ENCODE measurements around the gene TCF4.

Gene TCF4

DNA sequence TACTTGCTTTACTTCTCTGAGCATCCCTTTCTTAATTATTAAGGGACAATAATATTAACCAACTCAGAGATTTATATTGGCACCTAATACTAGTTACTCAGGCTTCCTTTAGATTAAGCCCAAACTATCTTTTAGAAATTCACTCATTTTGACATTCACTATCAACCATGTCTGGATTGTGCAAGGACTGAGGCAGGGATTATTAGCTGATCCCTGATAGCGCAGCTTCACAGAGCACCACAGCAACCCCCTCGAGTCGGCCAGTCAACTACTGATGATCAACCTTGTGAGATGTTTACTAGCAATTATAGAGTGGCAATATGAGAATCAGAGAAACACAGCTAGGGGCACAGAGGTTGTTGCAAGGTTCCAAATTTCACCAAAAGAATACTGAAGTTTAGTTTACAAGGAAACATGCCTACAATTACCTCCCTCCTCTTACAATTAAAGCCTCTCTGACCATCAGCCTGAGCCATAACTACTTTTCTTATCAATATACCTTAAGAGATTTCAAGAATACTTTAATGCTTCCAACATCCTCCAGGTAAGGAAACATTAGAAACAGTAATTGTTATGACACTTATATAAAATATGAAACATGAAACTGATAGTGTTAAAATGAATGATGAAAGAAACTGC is 191.6 kb downstream of the TCF4 start:
- in situ Hi-C loops (cut with MboI; ENCODE audit: low sequenced_read_pairs), result loop anchor here (25.0 kb wide), 1 partner anchor 1166 kb away; no protein-coding TSS in a partner anchor

DNA sequence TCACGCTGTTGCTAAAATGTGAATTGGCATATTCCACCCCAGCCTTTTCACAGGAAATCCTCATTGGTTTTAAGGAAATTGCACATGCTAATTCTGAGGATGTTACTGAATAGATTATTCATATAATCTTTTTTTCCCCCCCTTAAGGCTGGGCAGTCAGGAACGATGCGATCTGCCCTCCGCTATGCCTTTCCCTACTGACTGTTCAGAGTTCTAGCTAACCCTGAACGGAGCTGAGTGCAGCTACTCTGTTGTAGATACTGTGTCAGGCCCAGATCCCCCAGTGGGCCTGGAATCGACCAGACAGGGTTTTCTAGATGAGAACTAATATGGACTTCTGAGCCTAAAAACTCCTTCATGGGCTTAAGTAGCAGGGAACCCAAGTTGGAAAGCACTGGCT is 192.2 kb downstream of the TCF4 start:
- in situ Hi-C loops (cut with MboI; ENCODE audit: low sequenced_read_pairs), result loop anchor here (25.0 kb wide), 1 partner anchor 1167 kb away; no protein-coding TSS in a partner anchor

- in situ Hi-C loops (cut with MboI; ENCODE audit: low sequenced_read_pairs), result loop anchor here (25.0 kb wide), 1 partner anchor 1171 kb away; no protein-coding TSS in a partner anchor
Observed at GRCh38 chr18:55390898-55391297, 197.1 kb downstream of the TCF4 start.

- in situ Hi-C loops (cut with MboI; ENCODE audit: low sequenced_read_pairs), result loop anchor here (25.0 kb wide), 1 partner anchor 1175 kb away; no protein-coding TSS in a partner anchor
Observed at GRCh38 chr18:55387139-55387984, 200.6 kb downstream of the TCF4 start.

DNA sequence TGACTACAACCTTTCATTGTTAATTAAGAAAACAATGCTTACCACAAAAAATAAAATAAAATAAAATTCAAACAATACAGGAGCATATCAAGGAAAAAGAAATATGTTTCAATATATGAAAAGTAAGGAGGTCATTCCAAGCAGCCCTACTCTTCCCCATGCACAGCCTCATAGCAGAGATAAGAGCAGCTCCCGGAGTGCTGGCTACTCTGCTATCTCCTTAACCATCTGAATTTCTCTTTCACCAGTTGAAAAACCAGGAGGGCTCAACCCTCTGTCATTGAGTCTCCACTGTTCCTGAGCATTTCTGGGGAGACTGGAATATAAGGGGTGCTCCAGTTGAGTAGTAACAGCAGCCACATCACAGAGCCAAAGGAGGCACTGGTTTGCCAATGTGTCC is 201.4 kb downstream of the TCF4 start:
- in situ Hi-C loops (cut with MboI; ENCODE audit: low sequenced_read_pairs), result loop anchor here (25.0 kb wide), 1 partner anchor 1176 kb away; no protein-coding TSS in a partner anchor

DNA sequence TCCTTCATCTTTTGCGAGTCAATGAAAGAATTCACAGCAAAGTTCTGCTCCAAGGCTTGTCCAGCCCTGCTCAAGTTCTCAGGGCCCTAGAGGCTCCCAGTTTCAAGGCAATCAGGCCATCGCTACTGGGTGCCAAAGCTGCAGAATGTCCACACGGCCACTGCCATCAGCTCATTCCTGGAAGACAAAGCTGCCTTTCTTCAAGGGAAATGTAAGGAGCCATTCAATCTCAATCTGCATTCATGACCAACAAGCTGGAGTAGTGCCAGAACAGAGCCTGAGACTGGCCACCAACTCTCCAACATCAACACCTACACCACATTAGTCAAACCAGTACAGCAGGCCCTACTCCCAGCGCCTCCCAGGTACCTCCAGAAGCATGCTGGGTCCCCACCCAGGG is 202.2 kb downstream of the TCF4 start:
- in situ Hi-C loops (cut with MboI; ENCODE audit: low sequenced_read_pairs), result loop anchor here (25.0 kb wide), 1 partner anchor 1177 kb away; no protein-coding TSS in a partner anchor

DNA sequence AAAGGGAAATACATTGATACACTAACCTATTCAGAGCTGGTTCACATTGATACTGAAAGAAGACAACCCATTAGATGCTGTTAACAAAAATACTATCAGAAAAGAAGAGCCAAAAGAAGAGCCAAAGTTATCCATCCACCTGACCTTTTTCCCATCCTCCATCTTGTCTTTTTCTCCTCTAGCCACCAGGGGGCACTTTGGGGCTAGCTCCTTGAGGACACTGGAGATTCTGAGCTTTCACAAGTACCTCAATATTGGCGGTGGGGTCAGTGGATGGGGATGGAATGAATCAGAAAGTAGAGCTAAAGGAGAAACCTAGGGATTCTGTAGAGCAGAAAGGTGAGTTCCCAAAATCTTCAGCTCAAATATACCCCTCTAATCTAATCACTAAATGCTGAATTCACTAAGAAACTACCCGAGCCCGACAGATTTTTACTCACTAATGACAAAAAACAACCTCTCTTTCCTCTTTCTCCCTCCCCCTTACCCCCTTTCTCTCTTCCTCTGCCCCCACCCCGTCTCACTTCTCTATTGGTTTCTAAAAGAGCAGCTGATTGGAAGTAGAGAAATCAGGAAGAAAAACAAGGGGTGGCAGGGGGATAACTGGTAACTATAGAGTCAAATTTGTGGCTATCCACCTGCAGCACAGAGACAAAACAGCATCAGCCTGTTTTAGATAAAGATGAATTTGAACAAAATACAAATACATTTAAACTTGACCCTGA is 203.3 kb downstream of the TCF4 start:
- in situ Hi-C loops (cut with MboI; ENCODE audit: low sequenced_read_pairs), result loop anchor here (25.0 kb wide), 1 partner anchor 1178 kb away; no protein-coding TSS in a partner anchor

GRCh38 chr18:55384115-55384514 is 203.9 kb downstream of the TCF4 start:
- in situ Hi-C loops (cut with MboI; ENCODE audit: low sequenced_read_pairs), result loop anchor here (25.0 kb wide), 1 partner anchor 1178 kb away; no protein-coding TSS in a partner anchor

- in situ Hi-C loops (cut with MboI; ENCODE audit: low sequenced_read_pairs), result loop anchor here (25.0 kb wide), 1 partner anchor 1180 kb away; no protein-coding TSS in a partner anchor
Observed at GRCh38 chr18:55382277-55382805, 205.7 kb downstream of the TCF4 start.

GRCh38 chr18:55381277-55381676 is 206.7 kb downstream of the TCF4 start:
- in situ Hi-C loops (cut with MboI; ENCODE audit: low sequenced_read_pairs), result loop anchor here (25.0 kb wide), 1 partner anchor 1181 kb away; no protein-coding TSS in a partner anchor

- in situ Hi-C loops (cut with MboI; ENCODE audit: low sequenced_read_pairs), result loop anchor here (25.0 kb wide), 1 partner anchor 1182 kb away; no protein-coding TSS in a partner anchor
Observed at GRCh38 chr18:55380589-55380988, 207.4 kb downstream of the TCF4 start.

DNA sequence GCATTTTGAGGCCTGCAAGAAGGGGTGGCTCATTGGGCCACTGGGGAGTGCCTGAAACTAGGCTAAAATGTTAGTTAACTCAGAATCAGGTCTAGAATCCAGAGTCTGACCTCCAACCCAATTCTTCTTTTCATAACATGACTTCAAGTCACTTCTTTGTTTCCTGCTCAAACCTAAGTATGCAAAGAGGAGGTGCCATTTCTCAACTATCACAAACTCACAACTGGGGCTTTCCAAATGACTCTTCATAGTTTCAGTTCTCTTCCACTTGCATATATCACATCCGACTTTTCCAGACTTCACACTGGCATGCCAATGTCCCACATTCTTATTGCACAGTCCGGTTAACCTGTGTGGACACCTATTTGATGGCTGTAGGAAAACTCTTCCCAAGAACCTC is 211.6 kb downstream of the TCF4 start:
- in situ Hi-C loops (cut with MboI; ENCODE audit: low sequenced_read_pairs), result loop anchor here (25.0 kb wide), 1 partner anchor 1186 kb away; no protein-coding TSS in a partner anchor

GRCh38 chr18:55375930-55376329 is 212.1 kb downstream of the TCF4 start:
- in situ Hi-C loops (cut with MboI; ENCODE audit: low sequenced_read_pairs), result loop anchor here (25.0 kb wide), 1 partner anchor 1186 kb away; no protein-coding TSS in a partner anchor

DNA sequence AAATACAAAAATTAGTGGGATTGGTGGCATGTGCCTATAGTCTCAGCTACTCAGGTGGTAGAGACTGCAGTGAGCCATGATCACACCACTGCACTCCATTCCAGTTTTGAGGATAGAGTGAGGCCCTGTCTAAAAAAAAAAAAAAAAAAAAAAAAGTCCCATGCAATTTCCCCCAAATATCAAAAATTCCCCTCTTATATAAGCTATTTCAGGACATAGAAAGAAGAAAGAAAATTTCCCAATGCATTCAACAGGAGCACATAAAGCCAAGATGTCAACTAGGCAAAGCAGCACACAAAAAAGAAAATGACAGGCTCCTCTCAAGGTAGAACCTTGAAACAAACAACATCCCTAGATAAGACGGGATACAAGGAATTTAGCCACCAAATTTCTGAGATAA is 213.3 kb downstream of the TCF4 start:
- in situ Hi-C loops (cut with MboI; ENCODE audit: low sequenced_read_pairs), result loop anchor here (25.0 kb wide), 1 partner anchor 1188 kb away; no protein-coding TSS in a partner anchor

GRCh38 chr18:55372209-55372608 is 215.8 kb downstream of the TCF4 start:
- in situ Hi-C loops (cut with MboI; ENCODE audit: low sequenced_read_pairs), result no loop called here

- in situ Hi-C loops (cut with MboI; ENCODE audit: low sequenced_read_pairs), result no loop called here
Observed at GRCh38 chr18:55370936-55371335, 217.1 kb downstream of the TCF4 start.

GRCh38 chr18:55369346-55369745 is 218.6 kb downstream of the TCF4 start:
- in situ Hi-C loops (cut with MboI; ENCODE audit: low sequenced_read_pairs), result no loop called here

DNA sequence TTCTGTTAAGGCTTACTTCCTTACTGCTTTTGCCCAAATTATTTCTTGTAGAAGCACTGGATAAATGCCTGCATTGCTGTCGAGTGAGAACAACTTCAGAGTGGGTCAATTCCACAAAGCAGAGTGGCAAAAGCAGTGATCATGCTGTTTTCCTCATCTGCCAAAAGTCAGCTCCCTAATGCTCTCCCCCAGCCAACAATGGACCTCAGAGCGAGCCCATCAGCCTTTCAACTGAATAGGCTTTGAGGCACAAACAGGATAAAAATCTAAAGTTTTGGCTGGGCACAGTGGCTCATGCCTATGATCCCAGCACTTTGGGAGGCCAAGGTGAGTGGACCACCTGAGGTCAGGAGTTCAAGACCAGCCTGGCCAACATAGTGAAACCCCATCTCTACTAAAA is 222.7 kb downstream of the TCF4 start:
- in situ Hi-C loops (cut with MboI; ENCODE audit: low sequenced_read_pairs), result no loop called here

GRCh38 chr18:55362303-55362702 is 225.7 kb downstream of the TCF4 start:
- in situ Hi-C loops (cut with MboI; ENCODE audit: low sequenced_read_pairs), result no loop called here

DNA sequence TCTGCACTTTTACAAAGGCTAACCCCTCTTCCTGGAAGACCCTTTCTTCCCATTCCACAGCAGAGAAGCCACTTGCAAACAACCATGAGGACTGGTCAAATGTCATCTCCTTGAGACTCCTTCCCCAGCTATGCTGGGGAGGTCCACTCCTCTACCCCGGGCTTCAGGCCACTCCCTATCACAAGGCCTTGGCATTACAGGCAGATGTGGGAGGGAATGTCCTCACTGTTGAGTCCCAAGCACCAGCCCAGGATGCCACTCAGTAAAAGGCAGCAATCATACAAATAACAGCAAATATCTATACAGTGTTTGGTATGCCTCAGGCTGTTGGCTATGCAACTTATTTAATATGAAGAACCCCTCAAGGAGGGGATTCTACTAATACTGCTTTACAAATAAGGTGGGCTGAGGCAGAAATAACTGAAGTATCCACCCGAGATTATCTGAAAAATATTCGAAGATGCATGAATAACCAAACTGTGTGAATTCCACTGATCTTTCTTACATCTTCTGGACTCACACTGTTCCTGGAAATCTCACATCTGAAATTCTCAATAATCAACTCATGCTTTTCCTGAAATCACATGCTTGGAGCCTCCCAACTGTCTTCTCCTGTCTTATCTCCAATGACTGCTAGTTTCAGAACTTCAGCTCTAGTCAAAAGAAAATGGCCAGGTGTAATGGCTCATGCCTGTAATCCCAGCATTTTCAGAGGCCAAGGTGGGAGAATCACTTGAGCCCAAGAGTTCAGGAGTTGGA is 226.3 kb downstream of the TCF4 start:
- in situ Hi-C loops (cut with MboI; ENCODE audit: low sequenced_read_pairs), result no loop called here

Measured in HL-60/S4 treated with retinoic acid at 250 ng/mL for 4 days and 3 days (cell line).